ENCODE measurements around the gene GPR150. TPM values are rescaled to one million over a fixed set of nuclear protein-coding genes. Genes with fewer than 3 reads are reported as not detected.
"Not testable (repeated sequence)": the region's sequence is repeated elsewhere in the genome, so short reads cannot be mapped to it uniquely, and the experiment has no call there.

GPR150 gene
- total RNA-seq, 4 donors from 2014 or later: 0.95 to 4.1 TPM; not detected in 2

- Histone ChIP-seq H3K9me3 (no peaks in the 10 kb centered on the region), H3K4me1 (peaks cover 0 to 15% (median 0%) of the 10 kb centered on the region in 4 donors), H3K36me3 (no peaks in the 10 kb centered on the region), H3K27ac (no peak overlapping the region), H3K4me3 (no peak overlapping the region), H3K27me3 (no peaks in the 10 kb centered on the region)
- no peak for DNase-seq
- TF ChIP-seq CTCF (IDR thresholded peaks at IDR 0.05) (no peak), POLR2A (IDR thresholded peaks at IDR 0.05) (no peak)
Observed at GRCh38 chr5:95631255-95631958, 11.5 kb downstream of the GPR150 start.

GRCh38 chr5:95631991-95632675 lies 12.2 kb downstream of the GPR150 start:
- peaks cover 0 to 15% (median 0%) of the 10 kb centered on the region in 4 donors for H3K4me1 ChIP-seq
- peak in 2 of 3 donors; percentile 25 to 76 for DNase-seq
- no peak overlapping the region for H3K4me3 ChIP-seq
- H3K27ac ChIP-seq: no peak overlapping the region
- H3K9me3 ChIP-seq: no peaks in the 10 kb centered on the region
- no peaks in the 10 kb centered on the region for H3K27me3 ChIP-seq
- H3K36me3 ChIP-seq: no peaks in the 10 kb centered on the region
- TF ChIP-seq POLR2A (IDR thresholded peaks at IDR 0.05) (no peak), CTCF (IDR thresholded peaks at IDR 0.05) (no peak)

DNA sequence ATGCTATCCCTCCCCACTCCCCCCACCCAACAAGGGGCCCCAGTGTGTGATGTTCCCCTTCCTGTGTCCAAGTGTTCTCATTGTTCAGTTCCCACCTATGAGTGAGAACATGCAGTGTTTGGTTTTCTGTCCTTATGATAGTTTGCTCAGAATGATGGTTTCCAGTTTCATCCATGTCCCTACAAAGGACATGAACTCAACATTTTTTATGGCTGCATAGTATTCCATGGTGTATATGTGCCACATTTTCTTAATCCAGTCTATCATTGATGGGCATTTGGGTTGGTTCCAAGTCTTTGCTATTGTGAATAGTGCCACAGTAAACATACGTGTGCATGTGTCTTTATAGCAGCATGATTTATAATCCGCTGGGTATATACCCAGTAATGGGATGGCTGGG lies 13.1 kb downstream of the GPR150 start:
- peaks cover 0 to 15% (median 0%) of the 10 kb centered on the region in 4 donors for H3K4me1 ChIP-seq
- not testable (repeated sequence) for H3K36me3 ChIP-seq, H3K9me3 ChIP-seq, H3K27me3 ChIP-seq, DNase-seq, H3K27ac ChIP-seq, H3K4me3 ChIP-seq

GRCh38 chr5:95633671-95634070 lies 13.8 kb downstream of the GPR150 start:
- H3K36me3 ChIP-seq: no peaks in the 10 kb centered on the region
- H3K27ac ChIP-seq: no peak overlapping the region
- TF ChIP-seq CTCF (IDR thresholded peaks at IDR 0.05) (no peak), POLR2A (IDR thresholded peaks at IDR 0.05) (no peak)
- H3K4me1 ChIP-seq: peaks cover 0 to 10% (median 0%) of the 10 kb centered on the region in 4 donors
- H3K4me3 ChIP-seq: no peak overlapping the region
- no peaks in the 10 kb centered on the region for H3K9me3 ChIP-seq
- H3K27me3 ChIP-seq: no peaks in the 10 kb centered on the region
- DNase-seq: no peak

- DNase-seq: no peak
- no peak overlapping the region for H3K27ac ChIP-seq
- no peaks in the 10 kb centered on the region for H3K27me3 ChIP-seq
- no peaks in the 10 kb centered on the region for H3K36me3 ChIP-seq
- no peaks in the 10 kb centered on the region for H3K9me3 ChIP-seq
- H3K4me3 ChIP-seq: no peak overlapping the region
- TF ChIP-seq CTCF (IDR thresholded peaks at IDR 0.05): no peak
- no peak for TF ChIP-seq POLR2A (IDR thresholded peaks at IDR 0.05)
- peaks cover 0 to 7% (median 0%) of the 10 kb centered on the region in 4 donors for H3K4me1 ChIP-seq
Observed at GRCh38 chr5:95634081-95634480, 14.2 kb downstream of the GPR150 start.

DNA sequence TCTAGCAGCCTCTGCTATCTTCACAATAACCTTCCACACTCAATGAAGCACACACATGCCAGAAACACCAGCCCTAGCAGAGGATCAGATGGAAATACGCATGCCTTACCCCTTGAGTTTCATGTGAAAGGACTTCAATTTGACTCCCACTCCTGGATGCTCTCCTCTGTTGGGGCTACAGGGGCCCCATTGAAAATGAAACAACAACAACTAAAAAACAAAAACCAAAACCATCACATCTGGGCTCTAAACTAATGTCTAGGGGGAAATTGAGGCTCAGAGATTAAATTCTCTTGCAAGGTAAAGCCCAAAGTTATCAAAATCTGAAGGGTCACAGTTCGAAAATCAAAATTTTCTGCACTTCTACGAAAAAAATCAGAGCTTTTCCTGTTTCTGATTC lies 18.7 kb downstream of the GPR150 start:
- TF ChIP-seq POLR2A (IDR thresholded peaks at IDR 0.05): no peak
- TF ChIP-seq CTCF (IDR thresholded peaks at IDR 0.05): no peak
- H3K27ac ChIP-seq: no peak overlapping the region
- no peaks in the 10 kb centered on the region for H3K4me1 ChIP-seq
- no peak overlapping the region for H3K4me3 ChIP-seq
- DNase-seq: no peak
- no peaks in the 10 kb centered on the region for H3K9me3 ChIP-seq
- H3K36me3 ChIP-seq: no peaks in the 10 kb centered on the region
- H3K27me3 ChIP-seq: no peaks in the 10 kb centered on the region

Data from Peyer's patch (tissue), 4 donors.